ENCODE results near the gene HTR6. TPM values are rescaled to one million over a fixed set of nuclear protein-coding genes. Genes with fewer than 3 reads are reported as not detected.

HTR6 gene
- total RNA-seq, 2 donors from 2014 or later, result 0.16 to 0.17 TPM

DNA sequence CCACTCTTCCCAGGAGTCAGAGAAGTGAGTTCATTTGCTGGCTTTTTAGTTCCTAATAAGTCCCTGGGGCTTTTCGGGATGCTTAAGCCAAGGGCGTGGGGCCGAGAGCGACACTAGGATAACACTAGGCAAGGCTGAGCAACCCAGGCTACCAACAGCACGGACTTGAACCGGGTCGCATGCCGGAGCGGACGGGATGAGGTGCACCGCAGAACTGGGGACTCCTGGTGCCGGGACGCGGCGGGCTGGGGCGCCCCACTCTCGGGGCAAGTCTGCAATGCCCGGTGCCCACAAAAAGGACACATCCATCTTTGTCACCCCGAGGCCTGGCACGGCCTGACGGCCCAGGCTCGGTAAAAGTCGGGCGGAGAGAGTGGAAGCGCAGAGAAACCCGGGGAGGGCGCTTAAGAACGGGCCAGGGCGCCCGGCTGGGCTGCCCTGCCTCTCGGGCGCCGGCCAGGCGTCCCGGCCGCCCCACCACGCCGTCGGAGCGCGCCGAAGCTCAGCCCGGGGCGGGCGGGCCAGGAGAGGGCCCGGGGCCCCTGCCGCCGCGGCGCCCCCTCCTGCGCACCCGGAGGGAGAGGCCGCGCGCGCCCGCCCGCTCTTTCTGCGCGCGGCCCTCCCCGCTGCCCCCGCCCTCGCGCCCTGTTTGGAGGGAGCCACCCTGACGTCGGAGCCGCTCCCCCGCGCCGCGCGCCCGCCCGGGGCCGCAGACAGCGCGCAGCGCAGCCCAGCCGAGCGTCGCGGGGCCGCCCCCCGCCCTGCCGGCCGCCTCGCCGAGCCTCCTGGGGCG is 20.9 kb upstream of the HTR6 start, which contains the start of gene NBL1:
Gene NBL1 (plus strand): TSS at position 710 of the 793 bp plus-strand sequence. CDS start 10,720 bp downstream, outside the sequence.
- DNase-seq (peak; percentile 64 to 75 (median 65)), ATAC-seq (peak; percentile 90)
- Mint-ChIP-seq H3K36me3 (ENCODE audit: low read depth) (peaks cover 3% of the 10 kb centered on the region), H3K27me3 (no peaks in the 10 kb centered on the region), H3K4me3 (peak within 1 kb of the TSS; percentile 100), H3K27ac (peak within 1 kb of the TSS; percentile 92), H3K4me1 (peaks cover 28% of the 10 kb centered on the region)
- no peaks in the 10 kb centered on the region for H3K9me3 ChIP-seq (ENCODE audit: control insufficient read depth, low read length, poor library complexity, severe bottlenecking)

DNA sequence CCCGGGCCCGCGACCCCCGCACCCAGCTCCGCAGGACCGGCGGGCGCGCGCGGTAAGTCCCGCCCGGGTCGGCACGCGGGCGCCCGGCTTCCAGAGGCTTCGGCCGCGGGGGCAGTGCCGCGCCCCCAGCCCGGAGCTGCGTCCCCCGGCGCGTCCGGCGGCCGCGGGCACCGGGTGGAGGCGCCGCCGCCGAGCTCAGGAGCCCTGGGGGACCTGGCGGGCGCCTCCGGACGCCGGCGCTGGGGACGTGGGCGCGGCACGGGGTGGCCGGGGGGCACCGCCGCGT is 20.3 kb upstream of the HTR6 start:
- Mint-ChIP-seq H3K36me3 (ENCODE audit: low read depth) (peaks cover 3% of the 10 kb centered on the region), H3K4me3 (peak overlapping the region; percentile 88), H3K27ac (peak overlapping the region; percentile 92), H3K4me1 (peaks cover 28% of the 10 kb centered on the region), H3K27me3 (no peaks in the 10 kb centered on the region)
- DNase-seq (no peak), ATAC-seq (no peak)
- no peaks in the 10 kb centered on the region for H3K9me3 ChIP-seq (ENCODE audit: control insufficient read depth, low read length, poor library complexity, severe bottlenecking)

DNA sequence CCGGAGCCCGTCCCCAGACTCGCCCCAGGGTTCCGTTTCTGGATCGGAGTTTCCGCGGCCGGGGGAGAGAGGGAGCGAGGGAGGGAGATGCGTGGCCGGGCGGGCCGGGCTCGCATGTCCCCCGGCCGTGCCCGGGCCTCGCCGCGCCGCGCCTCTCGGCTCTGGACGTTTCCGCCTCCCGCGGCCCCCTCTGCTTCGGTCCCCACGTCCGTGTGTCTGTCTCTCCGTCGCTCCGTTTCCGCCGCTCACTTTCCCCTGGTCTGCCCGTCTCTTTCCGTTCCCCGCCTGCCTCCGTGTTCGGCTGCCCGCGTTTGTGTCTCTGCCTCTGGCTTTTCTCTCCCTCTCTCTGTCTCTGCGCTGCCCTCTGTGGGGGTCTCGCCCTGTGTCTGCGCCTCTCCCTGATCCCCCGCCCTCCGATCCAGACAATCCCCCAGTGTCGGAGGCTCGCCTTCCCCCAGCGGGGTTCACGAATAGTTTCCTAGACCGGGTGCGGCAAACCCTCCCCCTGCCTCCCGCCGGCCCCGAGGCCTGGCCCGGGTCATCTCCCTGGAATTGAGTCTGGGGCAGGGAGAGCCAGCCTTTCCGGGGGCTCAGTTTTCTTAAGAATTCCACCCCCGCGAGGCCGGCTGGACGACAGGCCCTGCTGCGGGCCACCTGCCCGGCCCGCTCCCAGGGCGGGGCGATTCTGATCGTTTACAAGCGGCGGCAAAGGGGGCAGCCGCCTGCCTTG is 19.8 kb upstream of the HTR6 start:
- Mint-ChIP-seq H3K4me1 (peaks cover 28% of the 10 kb centered on the region), H3K36me3 (ENCODE audit: low read depth) (peaks cover 3% of the 10 kb centered on the region), H3K4me3 (peak overlapping the region; percentile 100), H3K27ac (peak overlapping the region; percentile 92), H3K27me3 (no peaks in the 10 kb centered on the region)
- ATAC-seq, result peak; percentile 18
- DNase-seq, result peak in 1 of 3 donors; percentile 31
- H3K9me3 ChIP-seq (ENCODE audit: control insufficient read depth, low read length, poor library complexity, severe bottlenecking), result no peaks in the 10 kb centered on the region

DNA sequence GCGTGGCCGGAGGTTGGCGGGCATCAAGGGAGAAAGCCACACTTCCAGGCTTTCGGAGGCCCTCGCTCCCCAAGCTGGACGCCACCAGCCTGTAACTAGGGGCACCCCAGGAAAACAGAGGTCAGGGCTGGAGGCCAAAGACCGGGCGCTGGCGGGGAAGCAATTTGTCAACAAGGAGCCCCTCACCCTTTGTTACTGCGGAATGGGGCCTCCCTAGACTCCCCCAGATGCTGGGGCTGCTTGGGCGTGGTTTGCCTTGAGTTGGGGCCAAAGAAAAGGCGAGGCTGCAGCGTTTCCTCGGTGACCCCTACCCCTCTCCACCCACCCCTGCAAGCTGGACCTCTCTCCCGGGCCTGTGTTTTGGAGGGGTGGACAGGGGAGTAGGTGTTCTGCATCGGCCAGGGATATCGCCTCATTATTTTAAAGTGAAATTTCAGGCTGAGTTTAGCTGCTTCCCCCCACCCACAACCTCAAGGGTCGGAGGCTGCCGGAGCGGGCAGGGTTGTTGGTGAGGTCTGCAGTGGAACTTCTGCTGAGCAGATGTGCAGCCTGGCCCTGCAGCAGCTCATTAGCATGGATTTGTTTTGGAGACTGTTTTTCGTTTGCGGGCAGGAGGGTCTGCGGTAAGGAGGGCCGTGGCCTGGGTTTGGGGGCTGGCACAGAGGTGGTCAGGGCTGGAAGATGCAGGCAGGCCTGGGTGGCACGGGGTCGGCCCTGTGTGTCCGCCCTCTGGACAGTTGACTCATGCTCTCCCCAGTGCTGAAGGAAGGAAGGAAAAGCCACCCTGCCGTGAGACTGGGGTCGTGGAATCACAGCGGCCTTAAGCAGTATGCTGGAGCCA is 19.0 kb upstream of the HTR6 start:
- Mint-ChIP-seq H3K36me3 (ENCODE audit: low read depth) (peaks cover 3% of the 10 kb centered on the region), H3K4me3 (peak overlapping the region; percentile 100), H3K4me1 (peaks cover 31% of the 10 kb centered on the region), H3K27ac (peak overlapping the region; percentile 92), H3K27me3 (no peaks in the 10 kb centered on the region)
- ATAC-seq, result no peak
- DNase-seq, result no peak
- H3K9me3 ChIP-seq (ENCODE audit: control insufficient read depth, low read length, poor library complexity, severe bottlenecking), result no peaks in the 10 kb centered on the region

DNA sequence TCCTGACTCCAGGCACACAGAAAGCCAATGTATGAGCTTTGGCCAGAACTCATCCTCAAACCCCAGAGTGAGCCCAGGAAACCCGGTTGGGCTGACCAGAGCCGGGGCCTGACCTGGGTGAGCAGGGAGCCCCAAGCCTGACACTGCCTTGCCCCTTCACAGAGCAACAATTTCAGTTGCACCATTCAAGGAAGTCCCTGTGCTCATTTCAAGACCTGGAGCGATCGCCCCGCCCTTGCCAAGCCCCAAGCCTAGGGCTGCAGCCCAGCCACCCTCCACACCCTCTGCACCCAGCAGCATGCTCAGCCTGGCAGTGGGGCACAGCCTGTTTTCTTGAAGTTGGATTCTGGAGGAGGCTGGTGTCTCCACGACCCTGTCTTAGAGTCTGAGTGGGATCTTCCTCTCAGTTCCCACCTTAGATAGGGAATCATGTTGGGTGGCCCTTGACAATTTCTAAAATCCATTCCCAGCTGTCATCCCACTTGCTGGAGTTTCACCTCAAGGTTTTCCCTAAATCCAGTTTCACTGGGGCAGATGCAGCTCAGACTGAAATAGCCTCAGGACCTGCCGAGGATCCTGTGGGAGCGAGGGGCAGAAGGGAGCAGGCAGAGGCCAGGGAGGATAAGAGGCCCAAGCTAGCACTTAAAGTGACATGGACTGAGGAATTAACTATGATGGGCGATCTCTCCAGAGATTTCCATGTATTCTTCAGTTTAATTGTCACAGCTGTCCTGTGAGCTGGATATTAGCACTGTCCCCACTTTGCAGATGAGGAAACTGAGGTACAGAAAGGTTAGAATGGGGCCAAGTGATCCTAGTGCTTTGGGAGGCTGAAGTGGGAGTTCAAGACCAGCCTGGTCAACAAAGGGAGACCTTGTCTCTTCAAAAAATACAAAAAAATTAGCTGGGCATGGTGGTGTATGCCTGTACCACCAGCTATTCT is 18.0 kb upstream of the HTR6 start:
- H3K36me3 Mint-ChIP-seq (ENCODE audit: low read depth), result peaks cover 3% of the 10 kb centered on the region
- peaks cover 34% of the 10 kb centered on the region for H3K4me1 Mint-ChIP-seq
- peak overlapping the region; percentile 81 for H3K4me3 Mint-ChIP-seq
- ATAC-seq, result no peak
- H3K9me3 ChIP-seq (ENCODE audit: control insufficient read depth, low read length, poor library complexity, severe bottlenecking), result no peaks in the 10 kb centered on the region
- DNase-seq, result no peak
- H3K27ac Mint-ChIP-seq, result peak overlapping the region; percentile 89
- H3K27me3 Mint-ChIP-seq, result no peaks in the 10 kb centered on the region

DNA sequence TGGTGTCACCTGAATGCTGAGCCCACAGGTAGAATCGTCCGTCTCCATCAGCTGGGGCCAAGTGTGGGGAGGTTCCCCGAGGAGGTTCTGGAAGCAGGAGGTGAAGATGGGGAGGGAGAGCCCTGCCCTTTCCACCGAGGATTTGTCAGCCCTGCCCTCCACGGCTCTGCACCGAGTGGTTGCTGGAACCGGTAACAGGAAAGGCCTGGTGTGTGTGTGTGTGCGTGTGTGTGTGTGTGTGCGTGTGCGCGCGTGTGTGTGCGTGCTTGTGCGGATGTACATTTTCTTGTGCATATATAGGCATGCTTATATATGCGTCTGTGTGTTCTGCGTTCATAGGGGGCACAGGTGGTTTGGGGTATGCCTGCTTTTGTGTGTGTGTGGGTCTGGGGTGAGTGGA is 17.0 kb upstream of the HTR6 start:
- peak overlapping the region; percentile 81 for H3K4me3 Mint-ChIP-seq
- no peaks in the 10 kb centered on the region for H3K27me3 Mint-ChIP-seq
- peak overlapping the region; percentile 89 for H3K27ac Mint-ChIP-seq
- peaks cover 34% of the 10 kb centered on the region for H3K4me1 Mint-ChIP-seq
- no peak for DNase-seq
- peak; percentile 9 for ATAC-seq
- H3K9me3 ChIP-seq (ENCODE audit: control insufficient read depth, low read length, poor library complexity, severe bottlenecking), result no peaks in the 10 kb centered on the region
- H3K36me3 Mint-ChIP-seq (ENCODE audit: low read depth), result peaks cover 3% of the 10 kb centered on the region

DNA sequence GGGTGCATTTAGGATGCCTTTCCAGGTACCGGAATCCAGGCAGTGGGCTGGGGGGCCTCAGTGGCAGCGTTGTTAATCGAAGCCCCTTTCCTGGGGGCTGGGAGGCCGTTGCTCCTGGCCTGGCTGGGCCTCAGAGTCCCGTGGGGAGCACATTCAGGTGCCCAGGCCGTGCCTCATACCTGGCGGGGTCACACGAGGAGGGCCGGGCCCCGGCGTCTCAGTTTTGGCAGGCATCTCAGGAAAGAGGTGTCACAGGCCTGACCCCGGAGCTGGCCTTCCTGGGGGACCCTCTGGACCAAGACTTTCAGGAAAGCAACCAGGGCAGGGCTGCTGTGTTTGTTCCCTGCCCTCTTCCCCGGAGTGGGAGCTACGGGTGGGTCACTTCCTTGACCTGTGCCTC is 16.4 kb upstream of the HTR6 start:
- Mint-ChIP-seq H3K4me3 (no peak overlapping the region), H3K27me3 (no peaks in the 10 kb centered on the region), H3K36me3 (ENCODE audit: low read depth) (peaks cover 3% of the 10 kb centered on the region), H3K27ac (peak overlapping the region; percentile 89), H3K4me1 (peaks cover 34% of the 10 kb centered on the region)
- ATAC-seq (no peak), DNase-seq (no peak)
- no peaks in the 10 kb centered on the region for H3K9me3 ChIP-seq (ENCODE audit: control insufficient read depth, low read length, poor library complexity, severe bottlenecking)

DNA sequence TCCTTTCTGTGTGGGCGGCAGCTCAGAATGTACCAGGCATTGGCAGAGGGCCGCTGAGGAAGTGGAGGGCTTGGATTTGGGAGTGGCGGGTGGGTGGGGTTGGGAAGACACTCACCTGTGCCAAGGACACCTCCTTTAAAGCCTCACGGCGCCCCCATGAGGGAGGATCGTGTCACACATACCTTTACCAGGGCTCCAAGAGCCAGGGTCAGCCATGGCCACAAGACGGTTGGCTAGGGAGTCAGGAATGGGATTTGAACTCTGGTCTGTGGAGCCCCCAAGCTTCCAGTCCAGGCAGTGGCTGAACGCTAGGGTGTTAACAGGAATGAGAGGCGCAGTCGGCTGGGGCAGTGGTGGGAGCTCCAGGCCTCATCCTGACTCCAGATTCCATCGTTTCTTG is 16.0 kb upstream of the HTR6 start:
- no peak overlapping the region for H3K27ac Mint-ChIP-seq
- H3K4me1 Mint-ChIP-seq, result peaks cover 30% of the 10 kb centered on the region
- H3K4me3 Mint-ChIP-seq, result no peak overlapping the region
- DNase-seq (no peak), ATAC-seq (no peak)
- H3K9me3 ChIP-seq (ENCODE audit: control insufficient read depth, low read length, poor library complexity, severe bottlenecking), result no peaks in the 10 kb centered on the region
- peaks cover 3% of the 10 kb centered on the region for H3K36me3 Mint-ChIP-seq (ENCODE audit: low read depth)
- H3K27me3 Mint-ChIP-seq, result no peaks in the 10 kb centered on the region

DNA sequence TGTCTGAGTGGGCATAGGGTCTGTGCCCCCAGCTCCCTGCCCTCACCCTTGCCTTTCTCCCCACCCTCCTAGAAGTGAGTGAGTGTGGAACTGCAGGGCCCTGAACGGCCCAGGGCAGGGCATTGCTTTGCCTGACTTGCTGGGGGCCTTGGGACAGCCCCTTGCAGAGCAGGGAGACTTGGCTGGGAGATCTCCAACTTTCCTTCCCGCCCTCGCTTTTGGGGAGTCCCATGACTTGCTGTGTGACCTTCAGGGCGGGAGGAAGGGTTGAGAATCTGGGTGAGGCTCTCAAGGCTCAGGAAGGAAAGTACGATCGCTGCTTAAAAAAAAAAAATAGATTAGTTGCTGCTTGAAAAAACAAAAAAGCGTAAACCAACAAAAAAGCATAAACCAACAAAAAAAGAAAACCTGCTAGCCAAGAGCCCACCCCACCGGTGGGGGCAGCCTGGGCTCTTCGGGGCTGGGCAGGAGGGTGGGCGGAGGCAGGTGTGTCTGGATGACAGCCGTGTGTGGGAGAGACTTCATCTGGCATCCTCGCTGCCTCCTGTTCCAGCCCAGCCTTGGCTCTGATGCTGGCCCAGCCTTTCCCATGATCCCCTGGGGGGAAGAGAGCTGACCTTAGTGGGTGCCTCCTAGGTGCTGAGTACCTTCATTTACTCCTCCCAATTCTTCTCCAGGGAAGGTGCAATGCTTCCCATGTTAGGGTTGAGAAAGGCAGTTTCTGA is 14.1 kb upstream of the HTR6 start:
- DNase-seq (no peak), ATAC-seq (no peak)
- Mint-ChIP-seq H3K27me3 (no peaks in the 10 kb centered on the region), H3K27ac (peak overlapping the region; percentile 54), H3K36me3 (ENCODE audit: low read depth) (no peaks in the 10 kb centered on the region), H3K4me3 (no peak overlapping the region), H3K4me1 (peaks cover 27% of the 10 kb centered on the region)
- H3K9me3 ChIP-seq (ENCODE audit: control insufficient read depth, low read length, poor library complexity, severe bottlenecking), result no peaks in the 10 kb centered on the region

DNA sequence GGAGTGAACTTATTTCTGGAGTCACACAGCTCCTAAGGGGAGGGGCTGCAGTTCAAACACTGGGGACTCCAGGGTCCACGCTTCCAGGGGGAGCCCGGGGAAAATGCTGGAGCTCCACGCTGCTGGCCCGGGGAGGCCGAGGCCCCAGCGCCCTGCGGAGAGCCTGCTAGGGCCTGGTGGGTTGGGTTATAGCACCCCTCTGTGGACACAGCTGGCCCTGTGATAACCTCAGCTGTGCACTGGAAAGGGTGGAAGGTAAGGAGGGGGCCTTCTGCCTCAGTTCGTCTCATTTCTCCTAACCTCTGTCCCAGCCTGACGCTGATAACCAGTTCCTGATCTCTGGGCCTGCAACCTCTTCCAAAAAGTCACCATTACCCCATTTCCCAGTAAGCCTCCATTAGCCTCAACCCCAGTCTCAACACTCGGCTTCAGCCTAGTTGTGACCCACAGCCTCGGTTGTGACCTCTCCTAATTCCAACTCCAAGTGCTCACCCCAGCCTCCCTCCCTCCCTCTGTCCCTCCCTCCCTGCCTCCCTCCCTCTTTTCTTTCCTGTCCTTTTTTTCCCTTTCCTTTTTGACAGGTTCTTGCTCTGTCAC is 13.4 kb upstream of the HTR6 start:
- peak in 1 of 3 donors; percentile 24 for DNase-seq
- peak; percentile 53 for ATAC-seq
- Mint-ChIP-seq H3K4me1 (peaks cover 27% of the 10 kb centered on the region), H3K27ac (peak overlapping the region; percentile 54), H3K36me3 (ENCODE audit: low read depth) (peaks cover 2% of the 10 kb centered on the region), H3K27me3 (no peaks in the 10 kb centered on the region), H3K4me3 (no peak overlapping the region)
- no peaks in the 10 kb centered on the region for H3K9me3 ChIP-seq (ENCODE audit: control insufficient read depth, low read length, poor library complexity, severe bottlenecking)

DNA sequence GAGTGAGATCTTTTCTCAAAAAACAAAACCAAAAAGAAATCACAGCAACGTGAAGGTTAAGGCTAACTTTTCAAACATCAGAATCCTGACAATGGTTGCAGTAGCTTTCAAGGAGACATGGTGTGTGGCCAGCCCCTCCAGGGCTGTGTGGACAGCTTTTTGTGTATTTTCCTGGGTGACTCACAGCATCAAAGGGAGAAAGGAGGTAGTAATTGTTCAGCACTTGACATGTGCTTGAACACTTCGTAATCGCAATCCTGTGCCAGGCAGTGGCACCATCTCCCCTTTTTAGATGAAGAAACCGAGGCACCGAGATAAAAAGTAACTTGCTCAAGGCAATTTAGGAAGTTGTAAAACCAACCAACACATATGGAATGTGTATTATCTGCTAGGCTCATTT is 10.3 kb upstream of the HTR6 start:
- H3K9me3 ChIP-seq (ENCODE audit: control insufficient read depth, low read length, poor library complexity, severe bottlenecking), result no peaks in the 10 kb centered on the region
- Mint-ChIP-seq H3K27me3 (no peaks in the 10 kb centered on the region), H3K27ac (no peak overlapping the region), H3K4me3 (no peak overlapping the region), H3K36me3 (ENCODE audit: low read depth) (peaks cover 2% of the 10 kb centered on the region), H3K4me1 (peaks cover 16% of the 10 kb centered on the region)
- ATAC-seq, result no peak
- DNase-seq, result no peak

Measured in T-helper 17 cell (primary cell).